ENCODE measurements around the gene HYKK. TPM values are rescaled to one million over a fixed set of nuclear protein-coding genes. Genes with fewer than 3 reads are reported as not detected.

The HYKK gene
- total RNA-seq, 4 donors from 2014 or later = 0.87 to 6.6 (median 4.4) TPM

DNA sequence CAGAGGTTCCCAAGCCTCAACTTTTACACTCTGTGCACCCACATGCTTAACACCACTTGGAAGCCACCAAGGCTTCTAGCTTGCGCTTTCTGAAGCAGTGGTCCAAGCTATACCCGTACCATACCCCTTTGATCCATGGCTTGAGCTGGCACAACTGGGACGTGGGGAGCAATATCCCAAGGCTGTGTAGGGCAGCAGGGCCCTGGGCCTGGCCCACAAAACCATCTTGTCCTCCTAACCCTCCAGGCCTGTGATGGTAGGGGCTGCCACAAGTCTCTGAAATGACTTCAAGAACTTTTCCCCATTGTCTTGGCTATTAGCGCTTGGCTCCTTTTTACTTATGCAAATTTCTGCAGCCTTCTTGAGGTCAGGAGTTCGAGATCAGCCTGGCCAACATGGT is 16.9 kb downstream of the HYKK start:
- H3K9me3 ChIP-seq = no peaks in the 10 kb centered on the region
- H3K27ac ChIP-seq = no peak overlapping the region
- no peak for DNase-seq
- H3K27me3 ChIP-seq = no peaks in the 10 kb centered on the region
- H3K4me1 ChIP-seq = no peaks in the 10 kb centered on the region
- no peak for TF ChIP-seq POLR2A (IDR thresholded peaks at IDR 0.05)
- TF ChIP-seq, protein P1, sequence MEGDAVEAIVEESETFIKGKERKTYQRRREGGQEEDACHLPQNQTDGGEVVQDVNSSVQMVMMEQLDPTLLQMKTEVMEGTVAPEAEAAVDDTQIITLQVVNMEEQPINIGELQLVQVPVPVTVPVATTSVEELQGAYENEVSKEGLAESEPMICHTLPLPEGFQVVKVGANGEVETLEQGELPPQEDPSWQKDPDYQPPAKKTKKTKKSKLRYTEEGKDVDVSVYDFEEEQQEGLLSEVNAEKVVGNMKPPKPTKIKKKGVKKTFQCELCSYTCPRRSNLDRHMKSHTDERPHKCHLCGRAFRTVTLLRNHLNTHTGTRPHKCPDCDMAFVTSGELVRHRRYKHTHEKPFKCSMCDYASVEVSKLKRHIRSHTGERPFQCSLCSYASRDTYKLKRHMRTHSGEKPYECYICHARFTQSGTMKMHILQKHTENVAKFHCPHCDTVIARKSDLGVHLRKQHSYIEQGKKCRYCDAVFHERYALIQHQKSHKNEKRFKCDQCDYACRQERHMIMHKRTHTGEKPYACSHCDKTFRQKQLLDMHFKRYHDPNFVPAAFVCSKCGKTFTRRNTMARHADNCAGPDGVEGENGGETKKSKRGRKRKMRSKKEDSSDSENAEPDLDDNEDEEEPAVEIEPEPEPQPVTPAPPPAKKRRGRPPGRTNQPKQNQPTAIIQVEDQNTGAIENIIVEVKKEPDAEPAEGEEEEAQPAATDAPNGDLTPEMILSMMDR (IDR thresholded peaks at IDR 0.05 in 4 of 5, conservative IDR thresholded peaks at IDR 0.05 in 1 of 5) = no peak
- no peak for ATAC-seq
- intact Hi-C loops (cut with DNase I; ENCODE audit: low total_unique reads) (no loop called here), in situ Hi-C loops (cut with MboI; ENCODE audit: low sequenced_read_pairs in 4 of 4) (no loop called here)
- H3K4me3 ChIP-seq = no peak overlapping the region
- no peaks in the 10 kb centered on the region for H3K36me3 ChIP-seq

DNA sequence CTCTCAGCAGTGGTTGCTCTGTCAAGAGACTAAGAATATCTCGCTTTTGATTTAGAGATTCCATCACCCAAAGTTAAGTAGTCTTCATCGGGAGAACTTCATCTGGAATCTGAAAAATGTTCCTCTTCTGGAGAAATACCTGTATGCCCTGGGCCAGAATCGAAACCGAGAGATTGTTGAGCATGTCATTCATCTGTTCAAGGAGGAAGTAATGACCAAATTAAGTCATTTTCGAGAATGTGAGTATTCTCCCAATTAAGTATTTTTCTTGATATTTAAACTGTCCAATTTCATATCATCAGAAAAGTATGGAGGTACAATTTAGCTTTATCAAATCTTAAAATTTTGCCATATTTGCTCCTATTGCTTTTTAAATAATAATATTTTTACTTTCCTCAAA is 19.9 kb downstream of the HYKK start:
- intact Hi-C loops (cut with DNase I; ENCODE audit: low total_unique reads) (no loop called here), in situ Hi-C loops (cut with MboI; ENCODE audit: low sequenced_read_pairs in 4 of 4) (no loop called here)
- Histone ChIP-seq H3K4me3 (no peak overlapping the region), H3K4me1 (no peaks in the 10 kb centered on the region), H3K27ac (no peak overlapping the region), H3K27me3 (no peaks in the 10 kb centered on the region), H3K9me3 (no peaks in the 10 kb centered on the region), H3K36me3 (no peaks in the 10 kb centered on the region)
- DNase-seq = no peak
- no peak for ATAC-seq
- no peak for TF ChIP-seq POLR2A (IDR thresholded peaks at IDR 0.05)
- TF ChIP-seq, protein P1 (IDR thresholded peaks at IDR 0.05 in 4 of 5, conservative IDR thresholded peaks at IDR 0.05 in 1 of 5) = no peak

DNA sequence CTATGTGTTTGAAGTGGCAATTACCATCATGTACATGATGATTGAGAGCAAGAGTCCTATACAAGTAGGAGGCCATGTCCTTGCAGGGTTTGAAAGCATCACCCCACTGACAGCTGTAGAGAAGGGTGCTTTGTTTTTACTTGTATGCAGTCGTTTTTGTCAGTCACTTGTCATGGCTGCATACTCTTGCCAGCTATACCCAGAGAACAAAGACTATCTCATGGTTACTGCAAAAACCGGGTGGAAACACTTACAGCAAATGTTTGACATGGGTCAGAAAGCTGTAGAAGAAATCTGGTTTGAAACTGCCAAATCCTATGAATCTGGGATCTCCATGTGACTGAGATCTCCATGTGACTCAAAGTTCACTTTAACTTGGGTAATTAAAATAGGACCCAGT is 26.0 kb downstream of the HYKK start:
- no peaks in the 10 kb centered on the region for H3K27me3 ChIP-seq
- ATAC-seq = no peak
- no peaks in the 10 kb centered on the region for H3K4me1 ChIP-seq
- no peak overlapping the region for H3K27ac ChIP-seq
- no peaks in the 10 kb centered on the region for H3K9me3 ChIP-seq
- H3K36me3 ChIP-seq = no peaks in the 10 kb centered on the region
- intact Hi-C loops (cut with DNase I; ENCODE audit: low total_unique reads) (no loop called here), in situ Hi-C loops (cut with MboI; ENCODE audit: low sequenced_read_pairs in 4 of 4) (no loop called here)
- no peak overlapping the region for H3K4me3 ChIP-seq
- DNase-seq = no peak
- TF ChIP-seq, protein P1 (IDR thresholded peaks at IDR 0.05 in 4 of 5, conservative IDR thresholded peaks at IDR 0.05 in 1 of 5) = no peak
- no peak for TF ChIP-seq POLR2A (IDR thresholded peaks at IDR 0.05)

DNA sequence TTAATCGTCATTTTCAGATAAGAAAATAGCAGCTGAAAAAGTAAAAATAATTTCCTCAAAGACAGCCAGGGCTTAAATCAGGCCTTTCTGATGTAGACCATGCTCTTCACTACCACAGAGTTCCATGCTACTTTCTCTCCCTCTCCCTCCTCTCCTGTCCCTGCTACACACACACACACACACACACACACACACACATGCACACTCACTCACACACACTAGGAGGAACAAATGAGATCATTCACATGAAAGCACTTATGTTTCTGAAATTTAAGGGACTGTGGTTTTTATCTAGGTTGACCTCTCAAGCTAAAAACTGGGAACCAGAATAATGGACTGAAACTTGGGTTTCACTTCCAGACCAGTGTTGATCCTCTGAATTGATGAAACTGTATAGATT is 28.8 kb downstream of the HYKK start:
- TF ChIP-seq, protein P1 (IDR thresholded peaks at IDR 0.05 in 4 of 5, conservative IDR thresholded peaks at IDR 0.05 in 1 of 5) = no peak
- TF ChIP-seq POLR2A (IDR thresholded peaks at IDR 0.05) = no peak
- Histone ChIP-seq H3K9me3 (no peaks in the 10 kb centered on the region), H3K27ac (no peak overlapping the region), H3K36me3 (no peaks in the 10 kb centered on the region), H3K4me1 (peaks cover 0 to 2% of the 10 kb centered on the region in 2 donors), H3K27me3 (no peaks in the 10 kb centered on the region), H3K4me3 (no peak overlapping the region)
- ATAC-seq = no peak
- intact Hi-C loops (cut with DNase I; ENCODE audit: low total_unique reads) (no loop called here), in situ Hi-C loops (cut with MboI; ENCODE audit: low sequenced_read_pairs in 4 of 4) (no loop called here)
- no peak for DNase-seq

DNA sequence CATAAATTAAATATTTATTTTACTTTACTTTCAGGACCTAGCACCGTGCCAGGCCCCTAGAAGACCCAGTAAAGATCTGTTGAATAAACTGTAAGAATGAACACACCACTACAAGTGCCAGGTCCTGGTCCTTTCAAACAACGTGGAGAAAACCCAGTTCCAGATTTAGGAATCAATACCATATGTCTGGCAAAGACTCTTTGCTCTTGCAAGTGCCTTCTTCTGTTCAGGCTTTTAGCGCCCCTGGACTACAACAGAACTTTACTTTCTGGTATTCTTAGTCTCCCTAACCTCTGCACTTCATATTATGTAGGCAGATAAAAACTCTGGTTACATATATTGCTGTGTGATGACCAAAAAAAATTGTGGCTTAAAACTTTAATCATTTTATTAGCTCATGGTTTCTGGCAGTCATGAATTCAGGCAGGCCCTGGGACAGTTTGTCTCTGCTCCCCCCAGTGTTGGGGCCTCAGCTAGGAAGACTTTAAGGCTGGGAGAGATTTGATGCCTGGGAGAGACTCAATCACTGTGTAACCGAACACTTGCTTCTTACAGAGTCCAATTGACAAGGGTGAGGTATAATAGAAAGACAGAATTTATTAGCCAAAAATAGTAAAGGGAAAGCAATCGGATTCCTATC is 30.0 kb downstream of the HYKK start:
- no peaks in the 10 kb centered on the region for H3K36me3 ChIP-seq
- H3K4me3 ChIP-seq = no peak overlapping the region
- peaks cover 11 to 15% of the 10 kb centered on the region in 2 donors for H3K4me1 ChIP-seq
- in situ Hi-C loops (cut with MboI; ENCODE audit: low sequenced_read_pairs in 4 of 4) (no loop called here), intact Hi-C loops (cut with DNase I; ENCODE audit: low total_unique reads) (no loop called here)
- no peak for TF ChIP-seq POLR2A (IDR thresholded peaks at IDR 0.05)
- TF ChIP-seq, protein P1 (IDR thresholded peaks at IDR 0.05 in 4 of 5, conservative IDR thresholded peaks at IDR 0.05 in 1 of 5) = no peak
- no peaks in the 10 kb centered on the region for H3K9me3 ChIP-seq
- no peak for DNase-seq
- ATAC-seq = no peak
- H3K27ac ChIP-seq = no peak overlapping the region
- no peaks in the 10 kb centered on the region for H3K27me3 ChIP-seq

All from gastrocnemius medialis (tissue), 4 donors.